K562 (cell line): Measurements from ENCODE around the gene CCDC68. TPM values are rescaled to one million over a fixed set of nuclear protein-coding genes. Genes with fewer than 3 reads are reported as not detected.

Source experiments
- ATAC-seq: fragments of 200-7000 bp; cut with Tn5 transposase; 3 replicates; pipeline ENCODE4 v1.9.1; 2020; ENCODE audit warnings: moderate library complexity
- BruUV-seq: library from RNA; stranded (reverse); fragments of 400-500 nt; replicated peaks from 2 replicates; lab custom pipeline; 2021; lab: Mats Ljungman, UMichigan
- CTCF ChIA-PET: fragments of 300-600 bp; formaldehyde crosslinking; extraction: SDS; loops from one replicate; lab custom pipeline; 2021; ENCODE audit warnings: low intra/inter-chr PET ratio; lab: Yijun Ruan, JAX
- POLR2A ChIA-PET: fragments of 300-600, 350-650 bp; sonication (Branson Sonifier 250); formaldehyde crosslinking; extraction: SDS; loops from one replicate; lab custom pipeline; 2021; ENCODE audit warnings: antibody characterized with exemption, inconsistent platforms; lab: Yijun Ruan, JAX
- DNase-seq, 4 experiments: peaks; one replicate each; pipeline versions ENCODE4 v3.0.0 to v3.0.0-alpha.2; 2011 to 2018; ENCODE audit warnings: low spot score in 3 of 4, mixed read lengths in 3 of 4; ENCODE audit errors: extremely low read depth in 1 of 4
- FAIRE-seq: peaks from 2 replicates; lab custom pipeline; 2011; peaks lifted over from hg19 to GRCh38; lab: Jason Lieb, UNC
- H2AFZ ChIP-seq: 2 replicates; pipeline ENCODE4 v1.6.0; 2011; ENCODE audit warnings: low read depth, low read length, control low read depth, inconsistent platforms
- H3K27ac ChIP-seq: fragments of 200-600 bp; 3 replicates; pipeline ENCODE4 v1.8.0; 2011; ENCODE audit warnings: low read depth, mild to moderate bottlenecking, control low read depth, inconsistent platforms, low read length, moderate library complexity, mixed read lengths; ENCODE audit errors: extremely low read depth
- H3K27me3 ChIP-seq, 2 experiments: fragments of 300-600 bp in 1 of 2; 2 replicates in 1 of 2; 3 replicates in 1 of 2; pipeline versions ENCODE4 v1.6.0 to v1.8.0; 2011; ENCODE audit warnings: inconsistent platforms in 2 of 2, low read length in 2 of 2, mild to moderate bottlenecking in 1 of 2, mixed read lengths in 1 of 2, moderate library complexity in 1 of 2; ENCODE audit not compliant: control insufficient read depth in 2 of 2, insufficient read depth in 2 of 2
- H3K36me3 ChIP-seq: fragments of 300-600 bp; 3 replicates; pipeline ENCODE4 v1.8.0; 2011; ENCODE audit warnings: mild to moderate bottlenecking, low read length, inconsistent platforms; ENCODE audit not compliant: control insufficient read depth, insufficient read depth
- H3K4me1 ChIP-seq, 2 experiments: fragments of 200-600 bp in 1 of 2; replicated peaks in 1 of 2; 2 replicates in 1 of 2; 3 replicates in 1 of 2; pipeline versions ENCODE4 v1.5.1 to v1.8.0; 2011; ENCODE audit warnings: inconsistent platforms in 2 of 2, low read length in 2 of 2, mild to moderate bottlenecking in 1 of 2, mixed read lengths in 1 of 2, moderate library complexity in 1 of 2; ENCODE audit not compliant: control insufficient read depth in 2 of 2, insufficient read depth in 2 of 2
- H3K4me2 ChIP-seq: 2 replicates; pipeline ENCODE4 v1.6.1; 2011; ENCODE audit warnings: low read length, control low read depth, inconsistent platforms, mixed read lengths; ENCODE audit not compliant: insufficient read depth
- H3K4me3 ChIP-seq: fragments of 200-600 bp; sonication (generic), shearing (Covaris generic); 2 replicates; pipeline ENCODE4 v1.5.1; 2016; ENCODE audit warnings: control low read depth, inconsistent platforms
- H3K79me2 ChIP-seq: fragments of 200-600 bp; 3 replicates; pipeline ENCODE4 v1.8.0; 2011; ENCODE audit warnings: low read length, inconsistent platforms; ENCODE audit not compliant: control insufficient read depth, insufficient read depth
- H3K9ac ChIP-seq, 2 experiments: 2 replicates each; pipeline versions ENCODE4 v1.6.0 to v1.6.1; 2011; ENCODE audit warnings: low read depth in 2 of 2, low read length in 2 of 2, control low read depth in 1 of 2, inconsistent platforms in 1 of 2, mild to moderate bottlenecking in 1 of 2, mixed read lengths in 1 of 2; ENCODE audit not compliant: insufficient read depth in 1 of 2
- H3K9me1 ChIP-seq: one replicate; pipeline ENCODE4 v1.6.0; 2011; ENCODE audit warnings: inconsistent platforms, mild to moderate bottlenecking, low read length, moderate library complexity; ENCODE audit not compliant: control insufficient read depth, insufficient read depth
- H3K9me3 ChIP-seq: replicated peaks from 2 replicates; pipeline ENCODE4 v1.5.1; 2011; ENCODE audit warnings: low read depth, low read length, inconsistent platforms; ENCODE audit not compliant: control insufficient read depth, insufficient read depth
- H4K20me1 ChIP-seq: replicated peaks from 2 replicates; pipeline ENCODE4 v1.6.1; 2011; ENCODE audit warnings: low read length, inconsistent platforms, mixed read lengths; ENCODE audit not compliant: control insufficient read depth, insufficient read depth
- ADNP ChIP-seq: fragments of 200-800 bp; sonication (Bioruptor generic); IDR thresholded peaks from 2 replicates; pipeline ENCODE4 v1.6.1; 2016; ENCODE audit warnings: missing genetic modification characterization, missing compliant biosample characterization
- CHD4 ChIP-seq: fragments of 200-600 bp; sonication (generic); IDR thresholded peaks from 3 replicates; pipeline ENCODE4 v1.6.1; 2012; ENCODE audit warnings: low read depth, mild to moderate bottlenecking, mixed read lengths, low read length, inconsistent platforms; ENCODE audit not compliant: insufficient read depth, insufficient replicate concordance, poor library complexity, severe bottlenecking
- NEUROD1 ChIP-seq: fragments of 150-350 bp; IDR thresholded peaks from 2 replicates; pipeline ENCODE4 v1.6.1; 2014; ENCODE audit warnings: borderline replicate concordance, low read length, low read depth; ENCODE audit not compliant: partially characterized antibody
- TCF7L2 ChIP-seq: fragments of 150-350 bp; IDR thresholded peaks from 2 replicates; pipeline ENCODE4 v1.6.1; 2016; ENCODE audit warnings: low read depth, mild to moderate bottlenecking, low read length, moderate library complexity
- ZNF175 ChIP-seq: fragments of 200-800 bp; sonication (Bioruptor generic); IDR thresholded peaks from 2 replicates; pipeline ENCODE4 v1.6.1; 2016; ENCODE audit warnings: low read depth, mild to moderate bottlenecking, missing genetic modification characterization, missing compliant biosample characterization
- ZNF445 ChIP-seq: fragments of 250-450 bp; sonication (Bioruptor Pico); IDR thresholded peaks from 2 replicates; pipeline ENCODE4 v1.4.0; 2020; ENCODE audit warnings: low read depth, mild to moderate bottlenecking, moderate library complexity
- WGBS: fragments of 100-300 bp; shearing (Covaris generic); methylation state at CpG from one replicate; pipeline ENCODE4 v1.1.6; 2016; ENCODE audit warnings: low coverage, mixed read lengths; ENCODE audit not compliant: insufficient coverage; ENCODE audit errors: missing lambda C conversion rate; 5-methylcytosine and 5-hydroxymethylcytosine counted together
- in situ Hi-C: fragments of 300-500 bp; cut with MboI; formaldehyde crosslinking; loops from 4 replicates; pipeline ENCODE4 v1.15.0; 2018; ENCODE audit warnings: inconsistent platforms, mixed read lengths
- intact Hi-C: fragments of 100-400 bp; cut with micrococcal nuclease; formaldehyde crosslinking; loops from 2 replicates; pipeline ENCODE4 v1.14.2; 2022
- polyA plus RNA-seq, 8 experiments: library from polyadenylated mRNA; depleted of rRNA in 4 of 8; stranded (reverse) in 5 of 8; unstranded in 3 of 8; fragments of >200 nt; fragmentation: Nextera tagmentation in 2 of 8; fragmentation: Illumina TruSeq in 1 of 8; extraction: Ambion mirVana in 2 of 8; extraction: Trizol in 1 of 8; gene quantifications; 2 replicates each; pipeline versions ENCODE4 v1.2.1 to v1.2.3, GENCODE V29; 2011 to 2014; ENCODE audit warnings: inconsistent platforms in 1 of 8, missing spikeins in 1 of 8
- total RNA-seq, 7 experiments: library from RNA; depleted of rRNA in 6 of 7; stranded (reverse); fragments of >200 nt in 6 of 7; fragmentation: Illumina TruSeq in 2 of 7; extraction: Trizol in 2 of 7; gene quantifications; 2 replicates each; pipeline versions ENCODE4 v1.2.1 to v1.2.3, GENCODE V29; 2011 to 2021; ENCODE audit warnings: low replicate concordance in 1 of 7
- TF ChIP-seq, protein P1 (sequence below), 2 experiments: fragments of 450-650 bp in 1 of 2; sonication (generic) in 1 of 2; formaldehyde crosslinking in 1 of 2; IDR thresholded peaks; 2 replicates each; pipeline versions ENCODE4 v1.7.1 to v1.9.0; 2016 to 2022; ENCODE audit warnings: inconsistent platforms in 1 of 2, mild to moderate bottlenecking in 1 of 2, missing genetic modification reagents in 1 of 2
- TF ChIP-seq, protein P2 (sequence below): fragments of 250-450 bp; sonication (Bioruptor Pico); IDR thresholded peaks from 2 replicates; pipeline ENCODE4 v1.4.0; 2020; ENCODE audit warnings: mild to moderate bottlenecking, moderate library complexity, borderline replicate concordance

The CCDC68 gene
- total and polyA plus RNA-seq, 9 of the 15 experiments (the other 6 are each of a cell fraction or from before 2014, with no cell fraction given) = 0.28 to 4.5 (median 1.4) TPM

DNA sequence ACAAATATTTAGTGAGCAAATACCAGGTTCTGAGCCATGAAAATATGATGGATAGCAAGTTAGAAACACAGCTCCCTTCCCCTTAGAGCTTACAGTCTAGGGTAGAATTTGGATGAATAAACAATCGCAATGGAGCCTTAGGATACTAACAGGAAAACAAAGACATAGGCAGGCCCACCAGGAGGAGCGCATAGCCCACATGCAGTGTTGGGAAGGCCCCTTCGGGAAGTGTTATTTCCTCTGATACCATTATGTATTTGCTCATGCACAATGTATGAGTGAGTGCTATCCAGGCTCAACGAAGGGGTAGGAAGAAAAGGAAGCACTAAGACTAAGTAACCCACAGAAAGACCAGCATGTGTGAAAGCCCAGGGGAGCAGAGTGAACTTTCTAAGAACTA is 76.9 kb downstream of the CCDC68 start:
- no peak for ATAC-seq
- no TSS peak for BruUV-seq
- no peak overlapping the region for H2AFZ ChIP-seq
- H3K9me3 ChIP-seq = no peaks in the 10 kb centered on the region
- ChIA-PET CTCF (no interaction called here), POLR2A (no interaction called here)
- no peak for DNase-seq
- in situ Hi-C loops = no loop called here
- peaks cover 0 to 13% of the 10 kb centered on the region in 2 experiments; a peak in 2 of 5 replicates for H3K4me1 ChIP-seq
- H3K27me3 ChIP-seq = no peaks in the 10 kb centered on the region
- intact Hi-C loops = no loop called here
- 46% methylated on average over 4 of the region's 4 CpGs for WGBS
- no peaks in the 10 kb centered on the region for H3K9me1 ChIP-seq
- H4K20me1 ChIP-seq = no peaks in the 10 kb centered on the region
- H3K9ac ChIP-seq = no peak overlapping the region
- H3K36me3 ChIP-seq = no peaks in the 10 kb centered on the region
- no peak overlapping the region for H3K27ac ChIP-seq
- FAIRE-seq = no peak
- no peak overlapping the region for H3K4me3 ChIP-seq
- no peak overlapping the region for H3K4me2 ChIP-seq
- no peaks in the 10 kb centered on the region for H3K79me2 ChIP-seq
- TF ChIP-seq, protein P1, sequence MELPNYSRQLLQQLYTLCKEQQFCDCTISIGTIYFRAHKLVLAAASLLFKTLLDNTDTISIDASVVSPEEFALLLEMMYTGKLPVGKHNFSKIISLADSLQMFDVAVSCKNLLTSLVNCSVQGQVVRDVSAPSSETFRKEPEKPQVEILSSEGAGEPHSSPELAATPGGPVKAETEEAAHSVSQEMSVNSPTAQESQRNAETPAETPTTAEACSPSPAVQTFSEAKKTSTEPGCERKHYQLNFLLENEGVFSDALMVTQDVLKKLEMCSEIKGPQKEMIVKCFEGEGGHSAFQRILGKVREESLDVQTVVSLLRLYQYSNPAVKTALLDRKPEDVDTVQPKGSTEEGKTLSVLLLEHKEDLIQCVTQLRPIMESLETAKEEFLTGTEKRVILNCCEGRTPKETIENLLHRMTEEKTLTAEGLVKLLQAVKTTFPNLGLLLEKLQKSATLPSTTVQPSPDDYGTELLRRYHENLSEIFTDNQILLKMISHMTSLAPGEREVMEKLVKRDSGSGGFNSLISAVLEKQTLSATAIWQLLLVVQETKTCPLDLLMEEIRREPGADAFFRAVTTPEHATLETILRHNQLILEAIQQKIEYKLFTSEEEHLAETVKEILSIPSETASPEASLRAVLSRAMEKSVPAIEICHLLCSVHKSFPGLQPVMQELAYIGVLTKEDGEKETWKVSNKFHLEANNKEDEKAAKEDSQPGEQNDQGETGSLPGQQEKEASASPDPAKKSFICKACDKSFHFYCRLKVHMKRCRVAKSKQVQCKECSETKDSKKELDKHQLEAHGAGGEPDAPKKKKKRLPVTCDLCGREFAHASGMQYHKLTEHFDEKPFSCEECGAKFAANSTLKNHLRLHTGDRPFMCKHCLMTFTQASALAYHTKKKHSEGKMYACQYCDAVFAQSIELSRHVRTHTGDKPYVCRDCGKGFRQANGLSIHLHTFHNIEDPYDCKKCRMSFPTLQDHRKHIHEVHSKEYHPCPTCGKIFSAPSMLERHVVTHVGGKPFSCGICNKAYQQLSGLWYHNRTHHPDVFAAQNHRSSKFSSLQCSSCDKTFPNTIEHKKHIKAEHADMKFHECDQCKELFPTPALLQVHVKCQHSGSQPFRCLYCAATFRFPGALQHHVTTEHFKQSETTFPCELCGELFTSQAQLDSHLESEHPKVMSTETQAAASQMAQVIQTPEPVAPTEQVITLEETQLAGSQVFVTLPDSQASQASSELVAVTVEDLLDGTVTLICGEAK (IDR thresholded peaks at IDR 0.05) = no peak
- TF ChIP-seq, protein P1 (CRISPR knock-in tag; IDR thresholded peaks at IDR 0.05) = no peak
- TF ChIP-seq, protein P2, sequence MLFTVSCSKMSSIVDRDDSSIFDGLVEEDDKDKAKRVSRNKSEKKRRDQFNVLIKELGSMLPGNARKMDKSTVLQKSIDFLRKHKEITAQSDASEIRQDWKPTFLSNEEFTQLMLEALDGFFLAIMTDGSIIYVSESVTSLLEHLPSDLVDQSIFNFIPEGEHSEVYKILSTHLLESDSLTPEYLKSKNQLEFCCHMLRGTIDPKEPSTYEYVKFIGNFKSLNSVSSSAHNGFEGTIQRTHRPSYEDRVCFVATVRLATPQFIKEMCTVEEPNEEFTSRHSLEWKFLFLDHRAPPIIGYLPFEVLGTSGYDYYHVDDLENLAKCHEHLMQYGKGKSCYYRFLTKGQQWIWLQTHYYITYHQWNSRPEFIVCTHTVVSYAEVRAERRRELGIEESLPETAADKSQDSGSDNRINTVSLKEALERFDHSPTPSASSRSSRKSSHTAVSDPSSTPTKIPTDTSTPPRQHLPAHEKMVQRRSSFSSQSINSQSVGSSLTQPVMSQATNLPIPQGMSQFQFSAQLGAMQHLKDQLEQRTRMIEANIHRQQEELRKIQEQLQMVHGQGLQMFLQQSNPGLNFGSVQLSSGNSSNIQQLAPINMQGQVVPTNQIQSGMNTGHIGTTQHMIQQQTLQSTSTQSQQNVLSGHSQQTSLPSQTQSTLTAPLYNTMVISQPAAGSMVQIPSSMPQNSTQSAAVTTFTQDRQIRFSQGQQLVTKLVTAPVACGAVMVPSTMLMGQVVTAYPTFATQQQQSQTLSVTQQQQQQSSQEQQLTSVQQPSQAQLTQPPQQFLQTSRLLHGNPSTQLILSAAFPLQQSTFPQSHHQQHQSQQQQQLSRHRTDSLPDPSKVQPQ (CRISPR knock-in tag) = no peak
- TF ChIP-seq ZNF445 (CRISPR knock-in tag) (no peak), TCF7L2 (no peak), ADNP (tag) (no peak), NEUROD1 (no peak), ZNF175 (CRISPR knock-in tag) (no peak), CHD4 (no peak)
